Mucosa of stomach (tissue), 1 donor: ENCODE measurements around the gene KRTAP9-2.
"Not testable (repeated sequence)": the region's sequence is repeated elsewhere in the genome, so short reads cannot be mapped to it uniquely, and the experiment has no call there.

Experiments used
- H3K27me3 ChIP-seq: one replicate; pipeline ENCODE4 v1.7.0; 2013; ENCODE audit warnings: mild to moderate bottlenecking, low read length; ENCODE audit not compliant: control insufficient read depth, insufficient read depth
- H3K36me3 ChIP-seq: one replicate; pipeline ENCODE4 v1.7.0; 2013; ENCODE audit warnings: low read length; ENCODE audit not compliant: control insufficient read depth, insufficient read depth
- H3K4me1 ChIP-seq: one replicate; pipeline ENCODE4 v1.7.0; 2013; ENCODE audit warnings: mild to moderate bottlenecking, low read length; ENCODE audit not compliant: control insufficient read depth, insufficient read depth
- H3K4me3 ChIP-seq: one replicate; pipeline ENCODE4 v1.7.0; 2013; ENCODE audit warnings: low read length
- H3K9ac ChIP-seq: one replicate; pipeline ENCODE4 v1.7.0; 2013; ENCODE audit warnings: mild to moderate bottlenecking, low read length, moderate library complexity
- H3K9me3 ChIP-seq: one replicate; pipeline ENCODE4 v1.7.0; 2013; ENCODE audit warnings: mild to moderate bottlenecking, low read length, moderate library complexity; ENCODE audit not compliant: control insufficient read depth
- donor health status: Pancreatic carcinoma.

The KRTAP9-2 gene

DNA sequence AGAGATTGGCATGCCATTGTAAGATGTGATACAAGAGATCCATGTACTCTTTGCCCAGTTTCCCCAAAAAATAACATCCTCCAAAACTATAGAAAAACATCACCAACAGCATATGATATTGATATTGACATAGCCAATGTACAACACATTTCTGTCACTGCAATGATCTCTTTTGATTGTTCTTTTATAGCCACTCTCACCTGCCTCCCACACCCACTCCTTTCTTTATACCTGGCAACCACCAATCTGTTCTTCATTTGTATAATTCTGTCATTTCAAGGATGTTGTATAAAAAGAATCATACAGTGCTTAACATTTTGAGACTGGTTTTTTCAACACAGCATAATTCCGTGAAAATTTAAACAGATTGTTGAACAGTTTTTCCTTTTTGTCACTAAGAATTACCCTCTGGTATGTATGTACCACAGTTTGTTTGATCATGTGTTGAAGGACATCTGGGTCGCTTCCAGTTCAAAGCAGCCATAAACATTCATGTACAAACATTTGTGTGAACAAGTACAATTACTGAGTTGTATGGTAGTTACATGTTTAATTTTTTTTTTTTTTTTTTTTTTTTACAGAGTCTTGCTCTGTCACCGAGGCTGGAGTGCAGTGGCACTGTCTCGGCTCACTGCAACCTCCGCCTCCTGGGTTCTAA, 26.9 kb upstream of the KRTAP9-2 start:
- no peak overlapping the region for H3K4me3 ChIP-seq
- no peaks in the 10 kb centered on the region for H3K4me1 ChIP-seq
- no peak overlapping the region for H3K9ac ChIP-seq
- no peaks in the 10 kb centered on the region for H3K36me3 ChIP-seq
- no peaks in the 10 kb centered on the region for H3K27me3 ChIP-seq
- no peaks in the 10 kb centered on the region for H3K9me3 ChIP-seq

DNA sequence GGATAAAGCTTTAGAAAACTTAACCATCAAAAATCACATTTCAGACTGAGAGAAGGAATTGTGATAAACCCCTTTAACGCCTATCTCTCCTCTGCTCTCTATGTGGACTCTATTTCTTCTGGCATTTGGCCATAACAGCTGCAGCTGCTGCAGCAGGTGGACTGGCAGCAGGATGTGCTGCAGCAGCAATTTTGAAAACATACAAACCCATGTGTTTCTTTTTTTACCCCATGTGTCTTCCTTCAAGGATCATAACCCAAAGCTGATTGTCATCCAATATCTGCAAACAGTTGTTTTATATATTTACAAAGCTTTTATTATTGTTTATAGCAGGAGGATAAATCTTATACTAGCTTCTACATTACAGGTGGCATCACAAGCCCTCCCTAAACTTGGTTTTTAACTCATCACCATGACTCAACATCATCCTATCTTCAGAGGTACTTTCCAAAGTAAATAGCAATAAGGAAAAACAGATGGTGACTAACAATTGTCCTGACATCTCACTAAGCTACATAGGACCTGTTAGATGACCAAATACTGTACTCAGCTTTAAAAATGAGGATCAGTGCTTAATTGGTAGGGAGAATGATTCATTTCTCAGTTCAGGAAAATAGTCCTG, 14.5 kb upstream of the KRTAP9-2 start:
- Histone ChIP-seq H3K9me3 (no peaks in the 10 kb centered on the region), H3K4me1 (no peaks in the 10 kb centered on the region), H3K9ac (no peak overlapping the region), H3K36me3 (no peaks in the 10 kb centered on the region), H3K27me3 (peaks cover 7% of the 10 kb centered on the region), H3K4me3 (no peak overlapping the region)

DNA sequence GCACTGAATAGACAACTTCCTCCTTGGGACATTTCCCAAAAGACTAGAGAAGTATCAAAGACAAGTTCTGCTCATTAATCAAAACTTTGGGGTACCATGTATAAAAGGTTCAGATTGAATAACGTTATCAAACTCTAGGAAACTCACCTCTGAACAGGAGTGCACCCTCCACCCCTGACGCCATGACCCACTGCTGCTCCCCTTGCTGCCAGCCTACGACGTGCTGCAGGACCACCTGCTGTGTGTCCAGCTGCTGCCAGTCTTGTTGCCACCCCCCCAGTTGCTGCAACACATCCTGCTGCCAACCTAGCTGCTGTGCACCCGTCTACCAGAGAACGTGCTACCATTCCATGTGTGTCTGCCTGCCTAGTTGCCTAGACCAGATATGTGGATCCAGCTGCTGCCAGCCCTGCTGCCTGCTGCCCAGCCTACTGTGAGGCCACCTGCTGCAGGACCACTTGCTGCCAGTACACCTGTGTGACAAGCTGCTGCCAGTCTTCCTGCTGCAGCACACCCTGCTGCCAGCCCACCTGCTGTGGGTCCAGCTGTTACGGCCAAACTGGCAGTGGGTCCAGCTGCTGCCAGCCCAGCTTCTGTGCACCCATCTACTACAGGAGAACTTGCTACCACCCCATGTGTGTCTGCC, 13.8 kb upstream of the KRTAP9-2 start:
- no peak overlapping the region for H3K4me3 ChIP-seq
- no peaks in the 10 kb centered on the region for H3K4me1 ChIP-seq
- H3K9ac ChIP-seq: no peak overlapping the region
- H3K27me3 ChIP-seq: peaks cover 7% of the 10 kb centered on the region
- no peaks in the 10 kb centered on the region for H3K36me3 ChIP-seq
- H3K9me3 ChIP-seq: no peaks in the 10 kb centered on the region

GRCh38 chr17:41215681-41216080, 10.8 kb upstream of the KRTAP9-2 start:
- Histone ChIP-seq H3K36me3 (no peaks in the 10 kb centered on the region), H3K4me3 (no peak overlapping the region), H3K9ac (no peak overlapping the region), H3K4me1 (no peaks in the 10 kb centered on the region), H3K9me3 (no peaks in the 10 kb centered on the region), H3K27me3 (peaks cover 3% of the 10 kb centered on the region)

- no peak overlapping the region for H3K4me3 ChIP-seq
- no peaks in the 10 kb centered on the region for H3K4me1 ChIP-seq
- H3K9ac ChIP-seq: no peak overlapping the region
- H3K9me3 ChIP-seq: no peaks in the 10 kb centered on the region
- no peaks in the 10 kb centered on the region for H3K27me3 ChIP-seq
- no peaks in the 10 kb centered on the region for H3K36me3 ChIP-seq
These were observed 2.6 kb upstream of the KRTAP9-2 start for GRCh38 chr17:41223821-41224220.

DNA sequence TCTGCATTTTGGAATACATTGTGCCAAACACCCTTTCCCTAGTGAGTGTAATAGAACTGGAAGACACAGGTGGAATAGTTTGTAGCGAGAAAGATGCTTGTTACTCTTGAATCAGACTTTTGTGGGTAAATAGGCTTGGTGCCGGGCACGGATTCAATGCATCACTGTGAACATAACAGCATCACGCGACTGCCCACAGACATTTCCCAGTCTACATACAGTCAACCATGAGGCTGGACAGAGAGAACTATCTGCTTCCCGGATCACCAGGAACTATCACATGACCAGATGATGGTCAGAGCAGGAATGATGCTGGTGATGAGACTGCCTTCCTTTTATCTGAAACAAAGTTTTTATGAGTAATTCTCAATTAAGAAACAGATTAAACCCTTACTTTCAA, 397 bp upstream of the KRTAP9-2 start:
- Histone ChIP-seq H3K4me1 (no peaks in the 10 kb centered on the region), H3K9me3 (no peaks in the 10 kb centered on the region), H3K9ac (no peak overlapping the region), H3K27me3 (no peaks in the 10 kb centered on the region), H3K4me3 (no peak overlapping the region), H3K36me3 (no peaks in the 10 kb centered on the region)

GRCh38 chr17:41230094-41230493, 3.6 kb downstream of the KRTAP9-2 start:
- Histone ChIP-seq H3K27me3 (no peaks in the 10 kb centered on the region), H3K36me3 (no peaks in the 10 kb centered on the region), H3K4me3 (no peak overlapping the region), H3K4me1 (no peaks in the 10 kb centered on the region), H3K9ac (no peak overlapping the region), H3K9me3 (no peaks in the 10 kb centered on the region)

- Histone ChIP-seq H3K4me3 (no peak overlapping the region), H3K9ac (no peak overlapping the region), H3K4me1 (no peaks in the 10 kb centered on the region), H3K9me3 (no peaks in the 10 kb centered on the region), H3K27me3 (no peaks in the 10 kb centered on the region), H3K36me3 (no peaks in the 10 kb centered on the region)
These were observed 5.3 kb downstream of the KRTAP9-2 start for GRCh38 chr17:41231731-41232130.

- not testable (repeated sequence) for H3K27me3 ChIP-seq, H3K9me3 ChIP-seq, H3K4me3 ChIP-seq, H3K36me3 ChIP-seq, H3K4me1 ChIP-seq, H3K9ac ChIP-seq
These were observed 6.1 kb downstream of the KRTAP9-2 start, which contains the start of gene KRTAP9-3 for GRCh38 chr17:41232399-41233105. TSS of gene KRTAP9-3 (plus strand) at chr17:41232449. CDS start at chr17:41232502, 53 bp downstream.

DNA sequence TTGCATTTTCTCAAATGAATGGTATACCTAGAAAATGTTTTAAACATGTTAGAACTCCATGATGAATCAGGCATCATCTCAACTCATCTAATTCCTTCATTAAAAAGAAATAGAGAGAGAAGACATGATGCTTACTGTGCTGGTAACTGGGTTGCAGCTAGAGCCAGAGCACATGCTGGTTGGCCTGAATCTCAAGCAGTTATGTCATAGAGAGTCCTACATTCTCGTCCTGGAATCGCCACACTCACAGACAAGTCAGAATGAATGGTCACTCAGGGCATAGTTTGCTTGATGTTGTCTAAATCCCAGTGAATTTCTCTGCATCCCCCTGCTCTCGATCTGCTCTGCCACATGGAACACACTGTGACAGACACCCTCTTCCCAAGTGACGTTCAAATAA, 10.7 kb downstream of the KRTAP9-2 start:
- H3K36me3 ChIP-seq, H3K4me3 ChIP-seq, H3K9ac ChIP-seq, H3K27me3 ChIP-seq, H3K9me3 ChIP-seq, H3K4me1 ChIP-seq: not testable (repeated sequence)

GRCh38 chr17:41237949-41238437, 11.5 kb downstream of the KRTAP9-2 start, which contains the start of gene KRTAP9-8:
TSS of gene KRTAP9-8 (plus strand) at chr17:41237999. CDS start at chr17:41238052, 53 bp downstream.
- H3K9me3 ChIP-seq, H3K9ac ChIP-seq, H3K4me1 ChIP-seq, H3K4me3 ChIP-seq, H3K36me3 ChIP-seq, H3K27me3 ChIP-seq: not testable (repeated sequence)
